GM12878 (cell line): Measurements from ENCODE around the gene CHD5.

Experiments
- CEBPB ChIP-seq, 2 experiments: fragments of 150-350 bp in 1 of 2; IDR thresholded peaks; 2 replicates each; pipeline ENCODE4 v1.6.1; 2012 to 2014; ENCODE audit warnings: low read depth in 2 of 2, low read length in 2 of 2, borderline replicate concordance in 1 of 2, inconsistent platforms in 1 of 2
- DPF2 ChIP-seq: fragments of 450-650 bp; IDR thresholded peaks from 2 replicates; pipeline ENCODE4 v1.6.1; 2017; ENCODE audit warnings: mild to moderate bottlenecking
- NR2C1 ChIP-seq: fragments of 450-650 bp; IDR thresholded peaks from 2 replicates; pipeline ENCODE4 v1.6.1; 2017; ENCODE audit warnings: antibody characterized with exemption, mild to moderate bottlenecking, moderate library complexity
- NR2C2 ChIP-seq: IDR thresholded peaks from 2 replicates; pipeline ENCODE4 v1.6.1; 2011; ENCODE audit warnings: borderline replicate concordance, low read depth; ENCODE audit not compliant: control insufficient read depth, insufficient read length
- NRF1 ChIP-seq: conservative IDR thresholded peaks from 2 replicates; pipeline ENCODE4 v1.6.1; 2011; ENCODE audit warnings: mild to moderate bottlenecking, low read depth, low read length, improper control_type of control experiment
- RAD21 ChIP-seq: IDR thresholded peaks from 2 replicates; pipeline ENCODE4 v1.6.1; 2011; ENCODE audit warnings: mild to moderate bottlenecking, low read depth, low read length, moderate library complexity; ENCODE audit not compliant: insufficient read depth
- RAD51 ChIP-seq: fragments of 450-650 bp; IDR thresholded peaks from 2 replicates; pipeline ENCODE4 v1.6.1; 2016; ENCODE audit warnings: moderate library complexity, mild to moderate bottlenecking, inconsistent platforms
- SMC3 ChIP-seq: IDR thresholded peaks from 2 replicates; pipeline ENCODE4 v1.6.1; 2011; ENCODE audit warnings: low read length, improper control_type of control experiment, borderline replicate concordance
- STAT1 ChIP-seq: fragments of 450-650 bp; conservative IDR thresholded peaks from 2 replicates; pipeline ENCODE4 v1.6.1; 2014; ENCODE audit warnings: antibody characterized with exemption, mild to moderate bottlenecking
- YY1 ChIP-seq: IDR thresholded peaks from 2 replicates; pipeline ENCODE4 v1.6.1; 2011; ENCODE audit warnings: low read depth, mild to moderate bottlenecking, low read length
- TF ChIP-seq, protein P1 (sequence below), 3 experiments: IDR thresholded peaks in 2 of 3; conservative IDR thresholded peaks in 1 of 3; 2 replicates each; pipeline ENCODE4 v1.5.1; 2011; ENCODE audit warnings: low read depth in 3 of 3, low read length in 3 of 3, mild to moderate bottlenecking in 3 of 3, control low read depth in 2 of 3, moderate library complexity in 2 of 3, inconsistent platforms in 1 of 3, mixed read lengths in 1 of 3; ENCODE audit not compliant: control insufficient read depth in 2 of 3, insufficient read depth in 1 of 3; ENCODE audit errors: extremely low read depth in 1 of 3
- TF ChIP-seq, protein P2 (sequence below): IDR thresholded peaks from 2 replicates; pipeline ENCODE4 v1.6.1; 2011; ENCODE audit warnings: low read depth, mild to moderate bottlenecking, low read length, moderate library complexity, borderline replicate concordance; ENCODE audit errors: extremely low read depth

DNA sequence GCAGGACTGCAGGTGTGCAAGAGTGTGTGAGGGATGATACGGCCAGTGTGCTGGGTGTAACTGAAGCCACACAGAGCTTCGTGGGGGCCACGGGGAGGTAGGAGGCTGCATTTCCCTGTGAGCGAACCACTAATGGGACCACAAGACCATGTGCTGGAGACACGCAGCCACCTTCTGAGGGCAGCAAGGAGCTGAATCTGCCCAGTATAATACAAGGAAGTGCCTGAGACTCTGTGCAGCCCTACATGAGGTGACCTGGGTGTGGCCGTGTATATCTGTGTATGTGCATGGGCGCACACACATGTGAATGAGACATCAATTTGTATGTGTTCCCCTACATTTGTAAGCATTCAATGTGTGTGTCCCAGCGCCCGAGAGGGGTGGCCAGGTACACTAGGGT is 50.8 kb downstream of the CHD5 start:
- TF ChIP-seq, protein P1, sequence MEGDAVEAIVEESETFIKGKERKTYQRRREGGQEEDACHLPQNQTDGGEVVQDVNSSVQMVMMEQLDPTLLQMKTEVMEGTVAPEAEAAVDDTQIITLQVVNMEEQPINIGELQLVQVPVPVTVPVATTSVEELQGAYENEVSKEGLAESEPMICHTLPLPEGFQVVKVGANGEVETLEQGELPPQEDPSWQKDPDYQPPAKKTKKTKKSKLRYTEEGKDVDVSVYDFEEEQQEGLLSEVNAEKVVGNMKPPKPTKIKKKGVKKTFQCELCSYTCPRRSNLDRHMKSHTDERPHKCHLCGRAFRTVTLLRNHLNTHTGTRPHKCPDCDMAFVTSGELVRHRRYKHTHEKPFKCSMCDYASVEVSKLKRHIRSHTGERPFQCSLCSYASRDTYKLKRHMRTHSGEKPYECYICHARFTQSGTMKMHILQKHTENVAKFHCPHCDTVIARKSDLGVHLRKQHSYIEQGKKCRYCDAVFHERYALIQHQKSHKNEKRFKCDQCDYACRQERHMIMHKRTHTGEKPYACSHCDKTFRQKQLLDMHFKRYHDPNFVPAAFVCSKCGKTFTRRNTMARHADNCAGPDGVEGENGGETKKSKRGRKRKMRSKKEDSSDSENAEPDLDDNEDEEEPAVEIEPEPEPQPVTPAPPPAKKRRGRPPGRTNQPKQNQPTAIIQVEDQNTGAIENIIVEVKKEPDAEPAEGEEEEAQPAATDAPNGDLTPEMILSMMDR (IDR thresholded peaks at IDR 0.05 in 2 of 3, conservative IDR thresholded peaks at IDR 0.05 in 1 of 3; ENCODE audit: control insufficient read depth in 2 of 3, extremely low read depth in 1 of 3, insufficient read depth in 1 of 3, low read depth in 3 of 3, low read length in 3 of 3), result no peak
- TF ChIP-seq SMC3, result no peak
- TF ChIP-seq NR2C2, result no peak
- TF ChIP-seq STAT1, result no peak
- TF ChIP-seq NR2C1, result no peak
- TF ChIP-seq, protein P2, sequence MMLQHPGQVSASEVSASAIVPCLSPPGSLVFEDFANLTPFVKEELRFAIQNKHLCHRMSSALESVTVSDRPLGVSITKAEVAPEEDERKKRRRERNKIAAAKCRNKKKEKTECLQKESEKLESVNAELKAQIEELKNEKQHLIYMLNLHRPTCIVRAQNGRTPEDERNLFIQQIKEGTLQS, result no peak
- TF ChIP-seq RAD21, result no peak
- TF ChIP-seq CEBPB (IDR thresholded peaks at IDR 0.05; ENCODE audit: borderline replicate concordance in 1 of 2, low read depth in 2 of 2, low read length in 2 of 2), result no peak
- TF ChIP-seq RAD51, result no peak
- TF ChIP-seq NRF1, result no peak
- no peak for TF ChIP-seq DPF2
- TF ChIP-seq YY1, result no peak
